ENCODE results near the gene SIGLECL1. TPM values are rescaled to one million over a fixed set of nuclear protein-coding genes. Genes with fewer than 3 reads are reported as not detected.
"Not testable (repeated sequence)": the region's sequence is repeated elsewhere in the genome, so short reads cannot be mapped to it uniquely, and the experiment has no call there.

Gene SIGLECL1
- under 1 TPM in 1 of 2 experiments, not detected in 1; 0.18 TPM for total RNA-seq

DNA sequence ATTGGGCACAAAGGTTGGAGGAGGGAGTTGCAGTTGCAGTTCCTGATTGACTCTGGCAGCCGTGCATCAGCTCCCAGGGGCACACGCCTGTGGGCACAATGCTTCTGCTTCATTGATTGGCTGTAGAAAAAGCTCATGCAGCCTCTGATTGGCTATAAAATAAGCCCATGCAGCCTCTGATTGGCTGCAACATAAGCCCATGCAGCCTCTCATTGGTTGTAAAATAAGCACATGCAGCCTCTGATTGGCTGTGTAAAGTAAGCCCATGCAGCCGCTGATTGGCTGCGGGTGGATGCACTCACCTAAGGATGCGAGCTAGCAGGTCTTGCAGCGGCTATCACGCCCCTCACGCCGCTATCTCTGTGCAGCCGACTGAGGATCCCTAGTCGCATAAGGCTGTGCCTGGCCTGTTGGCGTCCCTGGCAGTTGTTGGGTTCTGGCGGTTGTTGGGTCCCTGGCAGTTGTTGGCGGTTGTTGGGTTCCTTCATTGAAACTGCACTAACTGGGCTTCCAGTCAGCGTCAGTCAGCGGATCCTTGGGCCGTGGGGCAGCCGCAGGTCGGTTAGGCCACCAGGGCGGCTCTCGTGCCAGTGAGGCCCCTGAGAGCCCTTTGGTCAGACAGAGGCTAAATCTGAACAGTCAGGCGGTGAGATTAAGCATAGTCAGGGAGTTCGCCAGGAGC is at the start of gene SIGLECL1:
SIGLECL1 (plus strand) TSS at position 295 of the 682 bp plus-strand sequence. CDS start 12,993 bp downstream, outside the sequence.
- POLR2A ChIA-PET: no interaction called here
- Mint-ChIP-seq H3K36me3 (ENCODE audit: low read depth) (peaks cover 22% of the 10 kb centered on the region), H3K27ac (peak within 1 kb of the TSS; percentile 70), H3K4me1 (peaks cover 87% of the 10 kb centered on the region), H3K4me3 (no peak within 1 kb of the TSS), H3K27me3 (no peaks in the 10 kb centered on the region), H3K9me3 (peaks cover 4% of the 10 kb centered on the region)
- CTCF ChIA-PET: interaction anchor here (0.9 kb wide), 1 partner anchor 9 kb away, joined by 3 read pairs; no protein-coding TSS in a partner anchor
- DNase-seq: no peak

DNA sequence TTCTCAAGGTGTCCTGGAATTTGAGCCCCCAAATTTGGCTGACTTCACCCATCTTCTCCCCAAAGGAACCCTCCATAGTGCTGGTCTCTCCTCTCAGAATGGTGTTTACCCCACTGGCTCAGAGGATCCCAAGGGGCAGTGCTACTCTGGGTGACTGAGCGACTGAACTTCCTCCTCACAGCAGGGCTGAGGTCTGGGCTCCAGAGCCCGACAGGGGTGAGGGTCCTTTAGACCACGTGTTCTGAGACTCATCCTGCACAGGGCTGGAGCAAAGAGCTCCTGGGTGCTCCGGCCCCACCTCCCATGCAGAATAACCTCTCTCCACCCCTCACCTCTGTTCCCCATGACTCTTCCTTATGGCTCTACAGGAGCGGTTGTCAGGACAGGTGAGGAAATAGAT is 49.2 kb upstream of the SIGLECL1 start:
- no peak overlapping the region for H3K4me3 Mint-ChIP-seq
- H3K27me3 Mint-ChIP-seq: peaks cover 53% of the 10 kb centered on the region
- no peak overlapping the region for H3K27ac Mint-ChIP-seq
- no peak for DNase-seq
- H3K4me1 Mint-ChIP-seq: peaks cover 3% of the 10 kb centered on the region
- CTCF ChIA-PET: no interaction called here
- POLR2A ChIA-PET: no interaction called here
- no peaks in the 10 kb centered on the region for H3K36me3 Mint-ChIP-seq (ENCODE audit: low read depth)
- H3K9me3 Mint-ChIP-seq: no peaks in the 10 kb centered on the region

DNA sequence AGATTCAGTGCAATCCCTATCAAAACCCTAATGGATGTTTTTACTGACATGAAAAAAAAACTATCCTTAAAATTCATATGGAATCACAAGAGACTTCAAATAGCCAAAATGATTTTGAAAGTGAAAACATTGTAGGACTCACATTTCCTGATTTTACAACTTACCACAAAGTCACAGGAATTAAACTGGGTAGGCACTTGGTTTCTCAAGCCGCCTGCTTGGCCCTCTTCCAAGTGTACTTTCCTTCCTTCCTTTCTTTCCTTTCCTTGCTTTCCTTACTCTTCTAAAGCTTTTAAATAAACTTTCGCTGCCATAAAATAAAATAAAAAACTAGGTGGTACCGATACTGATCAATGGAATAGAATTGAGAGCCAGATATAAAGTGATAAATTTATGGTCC is 47.0 kb upstream of the SIGLECL1 start:
- ChIA-PET POLR2A (no interaction called here), CTCF (no interaction called here)
- DNase-seq: no peak
- H3K36me3 Mint-ChIP-seq (ENCODE audit: low read depth): no peaks in the 10 kb centered on the region
- H3K4me1 Mint-ChIP-seq: peaks cover 14% of the 10 kb centered on the region
- no peaks in the 10 kb centered on the region for H3K9me3 Mint-ChIP-seq
- peaks cover 66% of the 10 kb centered on the region for H3K27me3 Mint-ChIP-seq
- no peak overlapping the region for H3K27ac Mint-ChIP-seq
- no peak overlapping the region for H3K4me3 Mint-ChIP-seq

GRCh38 chr19:51204321-51204720 is 46.6 kb upstream of the SIGLECL1 start:
- Mint-ChIP-seq H3K36me3 (ENCODE audit: low read depth) (no peaks in the 10 kb centered on the region), H3K9me3 (no peaks in the 10 kb centered on the region), H3K27ac (no peak overlapping the region), H3K4me1 (peaks cover 14% of the 10 kb centered on the region), H3K4me3 (no peak overlapping the region), H3K27me3 (peaks cover 69% of the 10 kb centered on the region)
- POLR2A ChIA-PET: no interaction called here
- no peak for DNase-seq
- CTCF ChIA-PET: no interaction called here

- no peak overlapping the region for H3K4me3 Mint-ChIP-seq
- peaks cover 36% of the 10 kb centered on the region for H3K4me1 Mint-ChIP-seq
- CTCF ChIA-PET: no interaction called here
- no peaks in the 10 kb centered on the region for H3K9me3 Mint-ChIP-seq
- no peak overlapping the region for H3K27ac Mint-ChIP-seq
- H3K27me3 Mint-ChIP-seq: peaks cover 55% of the 10 kb centered on the region
- POLR2A ChIA-PET: interaction anchor here (1.4 kb wide), 1 partner anchor 18 kb away, joined by 3 read pairs; no protein-coding TSS in a partner anchor
- no peaks in the 10 kb centered on the region for H3K36me3 Mint-ChIP-seq (ENCODE audit: low read depth)
- DNase-seq: no peak
Measured at GRCh38 chr19:51207747-51208146, 43.1 kb upstream of the SIGLECL1 start.

GRCh38 chr19:51210191-51210784 is 40.6 kb upstream of the SIGLECL1 start:
- H3K4me3 Mint-ChIP-seq: no peak overlapping the region
- peaks cover 33% of the 10 kb centered on the region for H3K4me1 Mint-ChIP-seq
- H3K27me3 Mint-ChIP-seq: peaks cover 38% of the 10 kb centered on the region
- DNase-seq: no peak
- ChIA-PET CTCF (interaction anchor here (0.6 to 1.5 kb wide), 2 partner anchors 49 to 1766 kb away, joined by 5 to 6 read pairs; no protein-coding TSS in a partner anchor), POLR2A (no interaction called here)
- H3K27ac Mint-ChIP-seq: no peak overlapping the region
- no peaks in the 10 kb centered on the region for H3K36me3 Mint-ChIP-seq (ENCODE audit: low read depth)
- no peaks in the 10 kb centered on the region for H3K9me3 Mint-ChIP-seq

- POLR2A ChIA-PET; DNase-seq; H3K9me3 Mint-ChIP-seq; H3K36me3 Mint-ChIP-seq (ENCODE audit: low read depth): not testable (repeated sequence)
- H3K27me3 Mint-ChIP-seq: peaks cover 35% of the 10 kb centered on the region
- peak overlapping the region; percentile 6 for H3K4me3 Mint-ChIP-seq
- peak overlapping the region; percentile 38 for H3K27ac Mint-ChIP-seq
- CTCF ChIA-PET: interaction anchor here (0.6 to 1.5 kb wide), 2 partner anchors 49 to 1767 kb away, joined by 5 to 6 read pairs; no protein-coding TSS in a partner anchor
- H3K4me1 Mint-ChIP-seq: peaks cover 33% of the 10 kb centered on the region
Measured at GRCh38 chr19:51210874-51211361, 40.0 kb upstream of the SIGLECL1 start.

GRCh38 chr19:51211833-51212232 is 39.0 kb upstream of the SIGLECL1 start:
- no peak for DNase-seq
- ChIA-PET POLR2A (no interaction called here), CTCF (no interaction called here)
- peaks cover 3% of the 10 kb centered on the region for H3K36me3 Mint-ChIP-seq (ENCODE audit: low read depth)
- H3K27me3 Mint-ChIP-seq: peaks cover 28% of the 10 kb centered on the region
- H3K4me1 Mint-ChIP-seq: peaks cover 33% of the 10 kb centered on the region
- no peak overlapping the region for H3K27ac Mint-ChIP-seq
- H3K9me3 Mint-ChIP-seq: peaks cover 2% of the 10 kb centered on the region
- no peak overlapping the region for H3K4me3 Mint-ChIP-seq

DNA sequence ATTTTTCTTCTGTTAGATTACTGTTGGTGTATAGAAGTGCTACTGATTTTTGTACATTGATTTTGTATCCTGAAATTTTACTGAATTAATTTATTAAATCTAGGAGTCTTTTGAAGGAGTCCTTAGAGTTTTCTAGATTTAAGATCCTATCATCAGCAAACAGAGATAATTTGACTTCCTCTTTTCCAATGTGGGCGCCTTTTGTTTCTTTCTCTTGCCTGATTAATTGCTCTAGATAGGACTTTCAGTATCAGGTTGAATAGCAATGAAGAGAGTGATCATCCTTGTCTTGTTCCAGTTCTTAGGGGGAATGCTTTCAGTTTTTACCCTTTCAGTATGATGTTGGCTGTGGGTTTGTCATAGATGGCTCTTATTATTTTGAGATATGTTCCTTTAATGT is 31.6 kb upstream of the SIGLECL1 start:
- Mint-ChIP-seq H3K4me3 (no peak overlapping the region), H3K4me1 (peaks cover 18% of the 10 kb centered on the region), H3K27me3 (peaks cover 43% of the 10 kb centered on the region), H3K9me3 (peaks cover 2% of the 10 kb centered on the region), H3K36me3 (ENCODE audit: low read depth) (peaks cover 3% of the 10 kb centered on the region), H3K27ac (no peak overlapping the region)
- CTCF ChIA-PET: no interaction called here
- POLR2A ChIA-PET: no interaction called here
- DNase-seq: no peak

DNA sequence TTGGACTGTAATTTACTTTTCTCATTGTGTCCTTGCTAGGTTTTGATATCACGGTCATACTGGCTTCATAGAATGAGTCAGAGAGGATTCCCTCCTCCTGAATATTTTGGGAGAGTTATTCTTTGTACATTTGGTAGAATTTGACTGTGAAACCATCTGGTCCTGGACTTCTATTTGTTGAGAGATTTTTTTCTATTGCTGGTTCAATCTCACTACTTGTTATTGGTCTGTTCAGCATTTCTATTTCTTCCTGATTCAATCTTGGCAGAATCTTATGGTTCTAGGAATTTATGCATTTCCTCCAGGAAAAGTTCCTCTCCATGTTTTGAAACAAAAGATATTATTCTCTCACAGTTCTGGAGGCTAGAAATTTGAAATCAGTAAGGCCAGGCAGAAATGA is 30.9 kb upstream of the SIGLECL1 start:
- Mint-ChIP-seq H3K36me3 (ENCODE audit: low read depth) (peaks cover 3% of the 10 kb centered on the region), H3K4me1 (peaks cover 25% of the 10 kb centered on the region), H3K27me3 (peaks cover 43% of the 10 kb centered on the region), H3K27ac (no peak overlapping the region), H3K9me3 (peaks cover 2% of the 10 kb centered on the region), H3K4me3 (no peak overlapping the region)
- no peak for DNase-seq
- ChIA-PET POLR2A (no interaction called here), CTCF (no interaction called here)

DNA sequence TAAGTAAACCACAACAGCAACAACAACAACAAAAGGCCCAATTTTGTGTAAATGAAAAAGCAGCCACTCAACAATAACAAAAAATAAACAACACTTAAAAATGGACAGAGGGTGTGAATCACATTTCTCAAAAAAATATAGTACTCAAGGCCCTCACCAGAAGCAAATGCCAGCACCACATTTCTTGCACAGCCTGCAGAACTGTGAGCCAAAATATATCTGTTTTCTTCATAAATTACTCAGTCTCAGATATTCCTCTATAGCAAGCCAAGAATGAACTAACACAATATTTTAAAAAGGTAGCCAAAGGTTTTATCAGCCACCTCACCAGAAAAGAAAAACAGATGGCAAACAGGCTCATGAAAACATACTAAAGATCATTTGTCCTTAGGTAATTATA is 29.9 kb upstream of the SIGLECL1 start:
- H3K27me3 Mint-ChIP-seq: peaks cover 44% of the 10 kb centered on the region
- peaks cover under 1% of the 10 kb centered on the region for H3K36me3 Mint-ChIP-seq (ENCODE audit: low read depth)
- H3K4me3 Mint-ChIP-seq: no peak overlapping the region
- no peaks in the 10 kb centered on the region for H3K9me3 Mint-ChIP-seq
- no peak overlapping the region for H3K27ac Mint-ChIP-seq
- POLR2A ChIA-PET: no interaction called here
- peaks cover 35% of the 10 kb centered on the region for H3K4me1 Mint-ChIP-seq
- DNase-seq: no peak
- CTCF ChIA-PET: no interaction called here

DNA sequence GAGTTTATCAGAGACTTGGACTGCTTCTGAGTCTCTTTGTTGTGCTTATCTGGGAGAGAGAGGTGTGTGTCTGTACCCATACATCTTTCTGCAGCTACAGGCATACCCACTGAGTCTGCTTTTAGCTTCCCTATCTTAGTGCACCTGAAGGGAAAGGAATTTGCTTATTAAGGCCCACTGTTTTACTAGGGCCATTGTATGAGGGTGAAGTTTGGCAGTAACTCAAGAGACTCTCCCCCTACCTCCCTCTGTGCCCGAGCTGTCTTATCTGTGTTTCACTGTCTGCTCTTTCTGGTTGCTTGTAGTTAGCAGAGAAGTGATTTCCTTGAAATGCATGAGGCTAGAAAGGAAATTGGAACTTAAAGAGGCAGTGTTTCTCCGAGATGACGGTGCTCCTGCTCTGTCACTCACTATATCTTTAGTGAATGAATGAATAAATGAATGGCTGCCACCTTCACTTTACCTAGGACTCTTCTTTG is 26.7 kb upstream of the SIGLECL1 start:
- H3K4me1 Mint-ChIP-seq: peaks cover 60% of the 10 kb centered on the region

GRCh38 chr19:51224898-51225393 is 25.9 kb upstream of the SIGLECL1 start, which contains the start of gene CD33:
TSS of gene CD33 (plus strand) at chr19:51225080. CDS start at chr19:51225119, 39 bp downstream.
- CTCF ChIA-PET: interaction anchor here (1.0 to 1.5 kb wide), 2 partner anchors 21 to 34 kb away, joined by 3 read pairs; no protein-coding TSS in a partner anchor
- peak within 1 kb of the TSS; percentile 69 for H3K4me3 Mint-ChIP-seq
- peak within 1 kb of the TSS; percentile 74 for H3K27ac Mint-ChIP-seq
- peaks cover 18% of the 10 kb centered on the region for H3K36me3 Mint-ChIP-seq (ENCODE audit: low read depth)
- H3K9me3 Mint-ChIP-seq, DNase-seq: not testable (repeated sequence)
- peaks cover 54% of the 10 kb centered on the region for H3K4me1 Mint-ChIP-seq
- POLR2A ChIA-PET: interaction anchor here (0.8 kb wide), 1 partner anchor 18 kb away, joined by 3 read pairs; no protein-coding TSS in a partner anchor
- peaks cover 51% of the 10 kb centered on the region for H3K27me3 Mint-ChIP-seq

More for the DNA sequence above, 26.7 kb upstream of the SIGLECL1 start:
- Mint-ChIP-seq H3K27ac (peak overlapping the region; percentile 74), H3K4me3 (peak overlapping the region; percentile 69), H3K9me3 (no peaks in the 10 kb centered on the region), H3K36me3 (ENCODE audit: low read depth) (peaks cover 12% of the 10 kb centered on the region), H3K27me3 (peaks cover 51% of the 10 kb centered on the region)
- POLR2A ChIA-PET: no interaction called here
- CTCF ChIA-PET: no interaction called here
- DNase-seq: no peak
